ENCODE measurements around the gene TCEANC2. TPM values are rescaled to one million over a fixed set of nuclear protein-coding genes. Genes with fewer than 3 reads are reported as not detected.

Gene TCEANC2
- polyA plus RNA-seq, 1 donor from 2014 or later = 4.4 TPM

Small RNA genes lying within 50 kb of the gene (small RNA-seq; reads per million reads assigned to genes)
- 0 reads per million in 3 experiments for gene AL353898.1
- 0 reads per million in 3 experiments for gene AL353898.2

Other genes with a start within 250 kb of the TCEANC2 start
- gene NDC1, start 215.3 kb upstream of the TCEANC2 start, polyA plus RNA-seq = 18.0 and 18.3 TPM in 2 replicates
- gene YIPF1, start 163.8 kb upstream of the TCEANC2 start, polyA plus RNA-seq = 45.0 and 52.6 TPM in 2 replicates
- not detected in 2 replicates for gene DIO1, start 159.4 kb upstream of the TCEANC2 start, polyA plus RNA-seq
- gene IFT25, start 107.9 kb upstream of the TCEANC2 start, polyA plus RNA-seq = 92.4 and 106 TPM in 2 replicates
- gene LRRC42, start 107.3 kb upstream of the TCEANC2 start, polyA plus RNA-seq = 23.9 and 24.8 TPM in 2 replicates
- not detected in 2 replicates for gene LDLRAD1, start 35.4 kb upstream of the TCEANC2 start, polyA plus RNA-seq
- 303 and 328 TPM in 2 replicates for gene TMEM59, start 404 bp upstream of the TCEANC2 start, polyA plus RNA-seq
- gene CDCP2, start 99.4 kb downstream of the TCEANC2 start, polyA plus RNA-seq = not detected in 2 replicates
- 1.6 and 2.8 TPM in 2 replicates for gene CYB5RL, start 146.4 kb downstream of the TCEANC2 start, polyA plus RNA-seq
- gene MRPL37, start 146.6 kb downstream of the TCEANC2 start, polyA plus RNA-seq = 24.3 and 27.8 TPM in 2 replicates